ENCODE results near the gene IL13RA1. TPM values are rescaled to one million over a fixed set of nuclear protein-coding genes. Genes with fewer than 3 reads are reported as not detected.

Gene IL13RA1
- total RNA-seq, 1 donor from 2014 or later, result 29.6 TPM

DNA sequence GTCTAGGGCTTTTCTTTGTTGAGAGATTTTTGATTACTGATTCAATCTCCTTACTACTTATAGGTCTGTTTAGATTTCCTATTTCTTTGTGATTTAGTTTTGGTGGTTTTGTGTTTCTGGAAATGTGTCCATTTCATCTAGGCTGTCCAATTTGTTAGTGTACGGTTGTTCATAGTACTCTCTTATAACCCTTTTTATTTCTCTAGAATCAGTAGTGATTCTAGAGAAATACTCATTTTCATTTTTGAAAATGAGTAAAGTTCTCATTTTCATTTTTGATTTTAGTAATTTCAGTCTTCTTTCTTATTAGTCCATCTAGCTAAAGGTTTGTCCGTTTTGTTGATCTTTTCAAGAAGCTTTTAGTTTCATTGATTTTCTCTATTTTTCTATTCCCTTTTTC, 7.5 kb downstream of the IL13RA1 start:
- H3K36me3 ChIP-seq, result no peaks in the 10 kb centered on the region
- H3K27ac ChIP-seq, result no peak overlapping the region
- H3K27me3 ChIP-seq, result no peaks in the 10 kb centered on the region
- DNase-seq (ENCODE audit: low spot score in 2 of 2), result no peak
- peaks cover 0 to 3% of the 10 kb centered on the region in 2 donors for H3K4me1 ChIP-seq
- H3K9me3 ChIP-seq, result no peaks in the 10 kb centered on the region
- intact Hi-C loops (cut with DNase I), result no loop called here
- no peak overlapping the region for H3K4me3 ChIP-seq
- TF ChIP-seq, protein P1, sequence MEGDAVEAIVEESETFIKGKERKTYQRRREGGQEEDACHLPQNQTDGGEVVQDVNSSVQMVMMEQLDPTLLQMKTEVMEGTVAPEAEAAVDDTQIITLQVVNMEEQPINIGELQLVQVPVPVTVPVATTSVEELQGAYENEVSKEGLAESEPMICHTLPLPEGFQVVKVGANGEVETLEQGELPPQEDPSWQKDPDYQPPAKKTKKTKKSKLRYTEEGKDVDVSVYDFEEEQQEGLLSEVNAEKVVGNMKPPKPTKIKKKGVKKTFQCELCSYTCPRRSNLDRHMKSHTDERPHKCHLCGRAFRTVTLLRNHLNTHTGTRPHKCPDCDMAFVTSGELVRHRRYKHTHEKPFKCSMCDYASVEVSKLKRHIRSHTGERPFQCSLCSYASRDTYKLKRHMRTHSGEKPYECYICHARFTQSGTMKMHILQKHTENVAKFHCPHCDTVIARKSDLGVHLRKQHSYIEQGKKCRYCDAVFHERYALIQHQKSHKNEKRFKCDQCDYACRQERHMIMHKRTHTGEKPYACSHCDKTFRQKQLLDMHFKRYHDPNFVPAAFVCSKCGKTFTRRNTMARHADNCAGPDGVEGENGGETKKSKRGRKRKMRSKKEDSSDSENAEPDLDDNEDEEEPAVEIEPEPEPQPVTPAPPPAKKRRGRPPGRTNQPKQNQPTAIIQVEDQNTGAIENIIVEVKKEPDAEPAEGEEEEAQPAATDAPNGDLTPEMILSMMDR (IDR thresholded peaks at IDR 0.05), result no peak

- intact Hi-C loops (cut with DNase I), result no loop called here
- Histone ChIP-seq H3K36me3 (no peaks in the 10 kb centered on the region), H3K27me3 (no peaks in the 10 kb centered on the region), H3K4me3 (no peak overlapping the region), H3K27ac (no peak overlapping the region), H3K4me1 (no peaks in the 10 kb centered on the region), H3K9me3 (no peaks in the 10 kb centered on the region)
- TF ChIP-seq, protein P1 (IDR thresholded peaks at IDR 0.05), result no peak
- DNase-seq (ENCODE audit: low spot score in 2 of 2), result no peak
Measured at GRCh38 chrX:118736394-118737010, 9.1 kb downstream of the IL13RA1 start.

- no peak for DNase-seq (ENCODE audit: low spot score in 2 of 2)
- TF ChIP-seq, protein P1 (IDR thresholded peaks at IDR 0.05), result no peak
- Histone ChIP-seq H3K27ac (no peak overlapping the region), H3K4me1 (no peaks in the 10 kb centered on the region), H3K27me3 (no peaks in the 10 kb centered on the region), H3K4me3 (no peak overlapping the region), H3K9me3 (no peaks in the 10 kb centered on the region), H3K36me3 (no peaks in the 10 kb centered on the region)
- intact Hi-C loops (cut with DNase I), result no loop called here
Measured at GRCh38 chrX:118739577-118739976, 12.2 kb downstream of the IL13RA1 start.

DNA sequence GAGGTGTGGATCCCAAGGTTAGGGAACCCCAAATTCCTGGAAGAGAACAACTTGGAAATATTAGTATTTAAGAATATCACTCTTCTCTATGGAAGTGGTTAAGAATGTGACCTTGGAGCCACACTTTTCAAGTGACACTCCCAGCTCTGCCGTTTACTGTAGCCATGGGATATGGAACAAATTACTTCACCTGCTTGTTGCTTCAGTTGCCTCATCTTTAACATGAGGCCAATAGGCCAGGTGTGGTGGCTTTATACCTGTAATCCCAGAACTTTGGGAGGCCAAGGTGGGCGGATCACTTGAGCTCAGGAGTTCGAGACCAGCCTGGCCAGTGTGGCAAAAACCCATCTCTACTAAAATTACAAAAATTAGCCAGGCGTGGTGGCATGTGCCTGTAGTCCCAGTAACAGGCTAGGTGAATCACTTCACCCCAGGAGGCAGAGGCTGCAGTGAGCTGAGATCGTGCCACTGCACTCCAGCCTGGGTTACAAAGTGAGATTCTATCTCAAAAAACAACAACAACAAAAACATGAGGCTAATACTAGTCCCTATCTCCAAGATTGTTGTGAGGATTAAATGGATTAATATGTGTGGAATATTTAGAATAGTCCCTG, 13.0 kb downstream of the IL13RA1 start:
- DNase-seq (ENCODE audit: low spot score in 2 of 2), result no peak
- Histone ChIP-seq H3K27ac (no peak overlapping the region), H3K27me3 (no peaks in the 10 kb centered on the region), H3K4me3 (no peak overlapping the region), H3K9me3 (no peaks in the 10 kb centered on the region), H3K36me3 (no peaks in the 10 kb centered on the region), H3K4me1 (no peaks in the 10 kb centered on the region)
- TF ChIP-seq, protein P1 (IDR thresholded peaks at IDR 0.05), result no peak
- intact Hi-C loops (cut with DNase I), result no loop called here

DNA sequence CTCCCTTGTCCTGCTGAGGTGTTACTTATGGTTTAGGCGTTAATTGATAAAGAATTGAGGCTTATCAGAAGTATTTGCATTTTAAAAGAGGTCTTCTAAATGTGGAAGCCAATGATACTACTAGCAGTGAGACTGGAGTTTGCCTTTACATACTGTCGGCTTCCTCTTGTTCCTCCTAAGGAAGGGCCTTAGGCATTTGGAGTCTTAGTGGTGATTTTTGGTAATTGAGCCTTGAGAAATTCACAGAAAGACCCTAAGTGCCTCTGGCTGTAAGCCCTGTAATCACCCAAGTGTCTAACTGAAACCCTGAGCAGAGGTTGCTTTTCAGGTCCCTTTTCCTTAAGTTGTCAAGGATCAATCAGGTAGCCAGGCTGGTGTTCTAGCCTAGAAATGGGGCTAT, 14.8 kb downstream of the IL13RA1 start:
- H3K36me3 ChIP-seq, result peaks cover 0 to 4% of the 10 kb centered on the region in 2 donors
- H3K4me1 ChIP-seq, result no peaks in the 10 kb centered on the region
- H3K9me3 ChIP-seq, result no peaks in the 10 kb centered on the region
- H3K27me3 ChIP-seq, result no peaks in the 10 kb centered on the region
- intact Hi-C loops (cut with DNase I), result no loop called here
- no peak overlapping the region for H3K27ac ChIP-seq
- TF ChIP-seq, protein P1 (IDR thresholded peaks at IDR 0.05), result no peak
- DNase-seq (ENCODE audit: low spot score in 2 of 2), result no peak
- no peak overlapping the region for H3K4me3 ChIP-seq
